Dedifferentiated amniotic fluid mesenchymal stem cell (primary cell): ENCODE results near the gene SULT1B1.
"Not testable (repeated sequence)": the region's sequence is repeated elsewhere in the genome, so short reads cannot be mapped to it uniquely, and the experiment has no call there.

Experiments used
- DNase-seq: peaks from one replicate; pipeline ENCODE4 v3.0.0-alpha.2; 2016; ENCODE audit errors: extremely low spot score

Gene SULT1B1

DNA sequence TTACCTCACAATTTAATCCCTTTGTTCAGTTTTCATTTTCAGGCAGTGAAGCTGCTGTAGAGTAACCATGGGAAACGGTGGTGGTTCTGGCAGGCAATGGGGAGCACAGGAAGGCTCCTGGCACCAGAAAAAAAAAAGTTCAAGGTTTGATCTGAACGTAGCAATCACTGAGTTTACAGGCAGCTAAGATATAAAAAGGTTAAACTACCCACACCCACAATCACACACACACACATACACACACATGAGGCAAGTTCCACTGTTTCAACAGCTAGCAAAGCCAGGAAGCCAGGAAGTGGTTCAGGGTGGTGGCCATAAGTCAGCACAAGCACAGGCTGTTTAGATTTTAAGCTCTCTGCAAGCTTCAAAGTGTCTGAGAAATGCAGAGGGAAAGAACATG lies at the start of gene SULT1B1:
Gene SULT1B1, minus strand, starts transcription at position 166 of the 400 bp plus-strand sequence. CDS start 5,403 bp downstream, outside the sequence.
- DNase-seq = peak; percentile 25

DNA sequence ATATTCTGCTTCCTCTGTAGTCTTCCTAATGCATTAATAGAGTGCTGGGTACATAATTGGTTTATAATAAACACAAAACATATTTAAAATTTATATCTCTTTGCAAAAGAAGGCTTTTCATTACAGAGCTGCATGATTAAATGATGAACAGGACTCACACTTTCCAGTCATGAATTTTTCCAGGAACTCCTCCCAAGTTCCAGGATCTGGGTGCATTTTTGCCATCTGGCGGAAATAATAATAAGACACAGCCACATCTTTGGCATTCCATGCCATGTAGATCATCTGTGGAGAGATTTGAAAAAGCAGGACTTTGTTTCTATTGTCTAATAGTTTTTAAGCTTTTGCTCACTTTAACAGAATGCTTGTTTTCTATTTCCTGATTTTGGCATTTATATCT lies 40.2 kb upstream of the SULT1B1 start:
- peak; percentile 68 for DNase-seq

DNA sequence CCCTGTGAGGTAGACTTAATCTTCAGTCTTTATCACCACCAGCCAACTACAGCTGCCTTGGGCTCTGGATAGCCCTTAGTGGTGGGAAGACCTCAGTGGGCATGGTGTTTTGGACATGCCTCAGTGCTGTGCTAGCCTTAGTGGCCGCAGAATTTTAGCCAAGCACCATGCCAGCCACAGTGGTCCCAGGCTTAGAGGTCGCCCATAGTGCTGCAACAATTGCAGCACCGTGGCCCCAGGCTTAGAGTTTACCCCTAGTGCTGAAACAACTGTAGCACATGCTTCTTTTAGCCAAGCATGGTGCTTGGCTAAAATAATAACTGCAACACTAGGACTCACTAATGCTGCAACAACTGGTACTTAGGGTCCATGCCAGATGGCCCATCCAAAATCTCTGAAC lies 38.9 kb upstream of the SULT1B1 start:
- DNase-seq = no peak

DNA sequence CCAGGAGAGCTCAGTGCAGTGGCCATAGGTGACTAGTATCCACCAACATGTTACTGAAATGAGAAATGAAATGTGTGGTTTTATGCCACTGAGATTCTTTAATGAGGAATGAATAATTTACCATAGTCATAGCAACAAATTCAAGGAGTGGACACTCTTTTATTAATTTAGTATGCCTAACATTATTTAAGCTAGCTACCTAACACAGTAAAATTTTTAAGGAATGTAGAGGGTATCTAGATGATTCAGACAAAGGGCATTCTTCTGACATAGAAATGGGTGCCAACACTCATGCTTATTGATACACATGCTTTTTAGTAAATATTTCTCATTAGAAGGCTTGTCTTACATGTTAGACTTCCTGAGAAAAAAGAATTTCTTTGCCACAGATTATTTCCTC lies 33.3 kb upstream of the SULT1B1 start:
- no peak for DNase-seq

DNA sequence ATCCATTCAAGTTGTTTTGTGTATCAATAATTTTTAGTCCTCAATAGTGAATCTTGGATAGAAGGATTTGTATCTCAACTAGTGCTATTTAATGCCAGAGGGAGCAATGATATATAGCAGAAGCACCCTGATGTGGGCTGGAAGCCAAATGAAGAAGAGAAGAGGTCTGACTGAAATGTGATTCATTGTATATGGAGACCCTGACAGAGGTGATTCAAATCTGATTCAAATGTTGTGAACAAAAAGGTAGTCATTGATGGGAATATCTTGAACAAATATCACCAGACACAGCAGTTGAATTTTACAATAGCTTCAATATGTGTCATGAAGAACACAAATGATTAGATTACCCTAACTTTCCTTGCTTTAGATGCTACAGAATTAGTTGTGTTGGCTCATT lies 27.5 kb upstream of the SULT1B1 start:
- DNase-seq = no peak

DNA sequence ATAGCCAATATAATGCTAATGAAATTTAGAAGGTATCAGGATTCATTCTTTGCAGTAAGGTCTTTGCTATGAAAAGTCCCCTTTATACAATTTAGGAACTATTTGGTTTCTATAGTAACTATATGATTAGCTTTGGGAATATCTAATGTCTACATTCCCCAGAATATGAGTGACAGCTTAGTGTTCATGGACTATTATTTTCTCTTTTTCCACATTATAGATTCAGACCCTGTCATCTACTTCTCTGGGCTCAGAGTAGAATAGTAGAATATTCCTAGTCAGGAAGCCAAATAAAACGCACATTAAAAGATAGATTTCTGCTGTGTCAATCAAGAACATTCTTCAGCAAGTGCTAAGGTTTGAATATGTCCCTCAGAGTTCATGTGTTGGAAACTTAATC lies 26.1 kb upstream of the SULT1B1 start:
- DNase-seq = no peak

DNA sequence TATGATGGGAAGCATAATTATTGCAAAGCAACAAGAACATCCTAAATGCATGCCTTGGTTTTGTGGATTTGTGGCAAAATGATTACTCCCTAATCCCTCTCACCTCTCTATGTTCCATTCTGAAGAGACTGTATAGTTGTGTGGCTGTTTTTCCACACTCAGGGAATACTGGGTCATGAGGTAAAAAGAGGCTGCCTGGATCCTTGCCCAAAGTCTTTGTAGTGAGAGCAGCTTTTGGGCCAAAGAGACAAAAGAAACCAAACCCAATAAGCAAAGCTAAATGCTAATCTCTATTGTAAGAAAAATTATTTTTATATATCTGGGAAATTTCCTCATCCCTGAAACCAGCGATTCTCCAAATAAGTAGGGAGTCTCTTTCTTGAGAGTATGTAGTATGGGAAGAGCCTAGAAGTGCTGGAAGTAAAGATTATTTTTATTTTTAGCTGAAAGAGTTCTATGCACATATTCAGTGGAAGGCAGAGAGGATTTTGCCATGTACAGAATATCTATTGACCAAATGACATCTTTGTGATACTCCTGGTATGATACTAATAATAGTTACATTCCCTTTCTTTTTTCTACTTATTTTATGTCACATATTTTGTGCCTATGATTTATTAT lies 24.9 kb upstream of the SULT1B1 start:
- DNase-seq = no peak

DNA sequence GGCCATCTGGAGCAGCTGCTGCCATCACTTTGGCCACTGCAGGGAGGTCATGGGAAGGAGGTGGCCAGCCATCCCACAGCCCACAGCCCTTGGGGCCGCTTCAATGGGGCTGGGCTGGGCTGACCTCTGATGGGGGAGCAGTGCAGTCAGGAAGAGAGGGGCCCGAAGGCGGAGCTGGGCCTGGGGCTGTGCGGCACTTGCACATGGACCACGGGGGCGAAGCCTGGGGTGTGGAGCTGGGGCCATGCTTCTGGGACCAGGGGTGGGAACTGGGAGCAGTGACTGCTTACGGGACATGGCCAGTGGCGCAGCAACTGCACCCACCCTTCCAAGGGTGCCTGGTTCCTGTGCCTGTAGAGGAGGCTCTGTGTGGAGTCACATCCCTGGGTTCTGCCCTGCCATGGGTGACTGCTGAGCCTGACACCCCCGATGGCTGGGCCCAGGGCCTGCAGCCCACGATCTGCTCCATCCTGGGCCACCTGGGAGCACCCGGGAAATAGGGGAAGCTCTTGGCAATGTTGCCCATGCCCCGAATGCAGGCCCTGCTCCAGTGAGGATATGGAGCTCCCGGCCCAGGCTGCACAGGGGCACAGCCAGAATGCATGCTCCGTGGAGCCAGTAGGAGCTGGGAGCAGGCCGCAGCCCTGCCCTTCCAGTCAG lies 22.4 kb upstream of the SULT1B1 start:
- DNase-seq = no peak

DNA sequence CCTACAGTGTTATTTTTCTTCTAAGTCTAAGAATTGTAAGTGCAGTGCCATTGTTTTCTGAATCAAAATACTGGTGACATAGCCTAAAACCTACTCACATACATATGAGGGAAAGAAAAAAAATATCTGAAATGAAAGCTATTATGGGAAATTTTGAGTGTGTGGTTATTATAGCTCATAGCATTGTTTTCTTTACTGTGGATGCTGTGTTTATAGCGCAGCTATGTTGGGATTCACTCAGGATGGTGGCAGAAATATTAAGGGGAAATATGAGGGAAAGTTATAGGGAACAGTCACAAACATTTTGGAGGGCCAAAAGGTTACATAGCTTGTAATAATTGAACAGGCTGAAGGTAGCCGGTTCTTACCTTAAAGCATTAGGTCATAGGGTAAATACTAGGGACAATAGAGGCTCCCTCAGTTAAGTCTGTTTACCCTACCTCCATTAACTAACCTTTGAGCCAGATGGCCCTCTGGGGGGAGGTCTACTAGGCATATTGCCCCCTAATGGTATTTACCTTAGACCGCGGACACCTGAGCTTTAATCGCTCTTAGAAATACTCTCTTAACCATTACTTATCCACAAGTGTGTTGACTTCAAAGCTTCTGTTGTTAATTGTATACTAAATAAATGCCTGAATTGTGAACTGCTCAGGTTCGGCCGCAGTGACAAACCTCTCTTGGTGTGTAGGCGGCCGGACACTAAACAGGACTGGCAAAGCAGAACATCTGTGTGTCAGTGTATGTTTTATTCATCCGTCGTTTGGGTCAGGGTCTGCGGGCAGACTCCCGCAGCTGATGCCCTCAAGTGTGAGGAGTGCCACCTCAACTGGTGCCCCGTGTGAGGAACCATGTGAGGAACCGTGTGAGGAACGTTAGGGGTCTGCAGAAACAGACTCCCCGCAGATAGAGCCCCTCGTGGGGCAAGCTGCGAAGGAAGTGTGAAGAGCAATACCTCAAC lies 21.3 kb upstream of the SULT1B1 start:
- no peak for DNase-seq

DNA sequence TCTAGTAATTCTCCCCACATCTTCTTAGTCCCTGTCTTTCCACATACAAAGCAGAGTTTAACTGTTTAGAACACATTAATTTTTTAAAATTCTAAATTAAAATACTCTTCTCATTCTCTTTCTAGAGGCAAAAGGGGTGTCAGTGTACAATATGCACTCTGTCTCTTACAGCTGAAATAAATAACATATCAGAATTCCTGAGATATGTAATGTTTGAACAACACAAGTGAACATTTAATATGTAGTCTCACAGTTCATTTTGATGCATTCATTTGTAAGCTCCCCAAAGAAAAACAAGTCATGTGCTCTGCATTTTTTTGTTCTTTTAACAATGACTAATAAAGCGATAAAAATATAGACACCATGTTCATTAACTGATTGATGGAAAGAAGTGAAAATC lies 19.7 kb upstream of the SULT1B1 start:
- DNase-seq = no peak

DNA sequence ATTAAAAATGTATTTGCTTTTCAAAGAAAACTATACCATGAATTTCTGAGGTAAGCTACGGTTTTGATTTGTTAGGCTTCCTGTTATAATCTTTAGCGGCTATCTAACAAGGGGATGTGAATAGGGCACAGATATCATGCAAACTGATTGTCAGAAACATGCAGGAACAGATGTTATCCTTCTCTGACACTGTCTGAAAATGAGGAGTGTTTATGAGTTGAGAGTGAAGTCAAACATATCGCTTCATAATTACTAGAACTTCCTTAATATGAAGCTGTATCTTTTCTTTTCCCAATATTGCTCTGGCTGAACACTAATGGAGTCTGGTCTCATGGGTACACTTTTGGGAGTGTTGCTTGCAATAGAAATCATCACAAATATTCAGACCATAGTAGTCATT lies 16.3 kb upstream of the SULT1B1 start:
- no peak for DNase-seq

DNA sequence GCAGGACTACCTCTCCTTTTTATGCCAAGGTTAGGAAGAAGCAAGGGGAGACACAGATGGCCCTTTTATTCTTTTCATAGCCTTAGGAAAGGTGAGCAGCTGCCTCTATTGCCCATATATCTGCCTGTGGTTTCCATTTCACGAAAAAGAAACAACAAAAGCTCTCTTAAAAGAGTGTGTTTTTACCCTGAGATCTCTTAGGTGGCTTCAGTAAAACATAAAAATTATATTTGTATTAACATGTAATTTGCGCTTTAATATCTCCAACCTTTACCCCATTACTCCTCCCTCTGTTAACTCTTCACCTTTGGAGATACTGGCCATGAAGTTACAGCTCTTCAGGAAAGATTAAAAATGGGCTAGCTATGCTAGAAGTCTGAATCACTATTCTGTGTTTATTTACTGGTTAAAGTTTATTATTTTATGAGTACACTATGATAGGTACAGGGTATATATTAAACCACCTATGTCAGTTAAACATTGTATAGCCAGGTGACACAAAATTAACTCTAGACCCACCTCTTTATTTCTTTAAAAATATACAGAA lies 15.0 kb upstream of the SULT1B1 start:
- DNase-seq = no peak

DNA sequence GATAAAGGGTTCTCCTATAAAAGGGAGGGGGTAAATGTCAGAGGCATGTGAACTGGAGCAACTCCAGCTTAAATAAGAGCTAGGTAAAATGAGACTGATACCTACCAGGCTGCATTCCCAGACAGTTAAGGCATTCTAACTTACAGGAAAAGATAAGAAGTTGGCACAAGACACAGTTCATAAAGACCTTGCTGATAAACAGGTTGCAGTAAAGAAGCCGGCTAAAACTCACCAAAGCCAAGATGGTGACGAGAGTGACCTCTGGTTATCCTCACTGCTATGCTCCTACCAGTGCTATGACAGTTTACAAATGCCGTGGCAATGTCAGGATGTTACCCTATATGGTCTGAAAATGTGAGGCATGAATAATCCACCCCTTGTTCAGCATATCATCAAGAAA lies 13.1 kb upstream of the SULT1B1 start:
- no peak for DNase-seq

DNA sequence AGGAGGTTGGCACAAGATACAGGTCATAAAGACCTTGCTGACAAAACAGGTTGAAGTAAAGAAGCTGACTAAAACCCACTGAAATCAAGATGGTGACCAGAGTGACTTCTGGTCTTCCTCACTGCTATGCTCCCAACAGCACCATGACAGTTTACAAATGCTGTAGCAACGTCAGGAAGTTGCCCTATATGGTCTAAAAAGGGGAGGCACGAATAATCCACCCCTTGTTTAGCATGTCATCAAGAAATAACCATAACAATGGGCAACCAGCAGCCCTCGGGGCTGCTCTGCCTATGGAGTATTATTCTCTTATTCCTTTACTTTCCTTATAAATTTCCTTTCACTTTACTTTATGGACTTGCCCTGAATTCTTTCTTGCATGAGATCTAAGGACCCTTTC lies 8.1 kb upstream of the SULT1B1 start:
- not testable (repeated sequence) for DNase-seq

DNA sequence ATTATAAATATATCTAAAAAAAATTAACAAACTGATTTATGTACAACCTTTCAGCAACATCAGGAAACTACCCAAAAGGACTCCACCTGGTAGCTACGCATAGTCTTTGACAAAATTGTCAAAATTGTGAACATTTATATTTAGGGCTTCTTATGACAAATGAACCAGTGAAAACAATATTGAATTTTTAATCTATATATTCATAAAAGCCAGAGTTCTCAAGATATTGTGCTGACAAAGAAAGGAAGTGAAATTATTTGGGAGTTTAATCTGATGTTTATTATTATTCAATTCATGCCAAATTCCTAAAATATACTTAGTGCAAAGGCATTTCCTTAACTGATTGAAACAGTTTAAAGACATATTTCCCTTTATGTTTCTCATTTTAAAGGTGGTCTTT lies 5.3 kb upstream of the SULT1B1 start:
- DNase-seq = no peak

DNA sequence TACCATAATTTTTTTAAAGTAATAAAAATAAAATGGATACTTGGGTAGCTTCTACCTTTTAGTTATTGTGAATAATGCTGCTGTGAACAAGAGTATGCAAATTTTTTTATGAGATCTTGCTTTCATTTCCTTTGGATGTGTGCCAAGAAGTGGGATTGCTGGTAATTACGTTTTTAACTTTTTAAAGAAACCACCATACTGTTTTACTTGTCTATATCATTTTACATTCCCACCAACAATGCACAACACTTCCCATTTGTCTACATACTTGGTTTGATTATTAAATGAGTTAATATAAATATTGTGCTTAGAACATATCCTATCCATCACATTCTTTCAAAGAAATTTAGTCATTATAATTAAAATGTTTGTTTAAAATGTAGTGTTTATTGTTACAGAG lies 3.9 kb upstream of the SULT1B1 start:
- DNase-seq = no peak

DNA sequence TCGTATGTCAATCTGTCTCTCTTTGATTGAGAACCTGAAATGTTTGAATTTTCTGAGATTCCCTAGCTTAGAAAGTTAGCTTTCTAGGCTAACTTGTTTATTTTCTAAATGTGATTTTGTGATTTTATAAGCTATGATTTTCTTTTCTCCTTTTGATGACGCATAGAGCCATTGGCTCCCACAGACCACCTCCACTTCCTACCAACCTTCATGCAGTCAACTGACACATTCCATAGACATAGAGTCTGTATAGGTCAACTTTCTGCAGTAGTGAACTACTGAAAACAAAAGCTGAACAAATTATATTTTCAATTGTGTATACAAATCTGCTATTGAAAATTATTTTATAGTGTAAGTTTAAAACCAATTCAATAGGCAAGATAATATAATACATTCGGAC lies 2.8 kb upstream of the SULT1B1 start:
- no peak for DNase-seq

DNA sequence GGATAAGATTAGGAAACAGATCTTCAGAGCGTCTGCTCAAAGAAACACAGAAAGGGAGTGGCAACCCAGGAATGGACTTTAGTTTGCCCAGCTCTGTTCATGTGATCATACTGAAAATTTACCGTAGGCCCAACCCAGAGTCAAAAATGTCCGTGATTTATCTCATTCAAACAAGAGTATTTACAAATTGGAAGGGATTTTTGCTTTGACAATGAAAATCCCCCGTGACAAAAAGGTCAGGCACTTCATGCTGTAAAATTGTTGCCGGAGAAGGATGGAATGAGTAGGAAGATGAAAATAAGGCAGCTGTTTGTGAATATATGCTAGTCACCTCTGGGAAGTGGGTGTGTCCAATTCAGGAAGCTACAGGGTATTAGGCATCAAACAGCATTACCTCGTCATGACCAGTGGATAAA lies 1.2 kb downstream of the SULT1B1 start:
- DNase-seq = no peak

DNA sequence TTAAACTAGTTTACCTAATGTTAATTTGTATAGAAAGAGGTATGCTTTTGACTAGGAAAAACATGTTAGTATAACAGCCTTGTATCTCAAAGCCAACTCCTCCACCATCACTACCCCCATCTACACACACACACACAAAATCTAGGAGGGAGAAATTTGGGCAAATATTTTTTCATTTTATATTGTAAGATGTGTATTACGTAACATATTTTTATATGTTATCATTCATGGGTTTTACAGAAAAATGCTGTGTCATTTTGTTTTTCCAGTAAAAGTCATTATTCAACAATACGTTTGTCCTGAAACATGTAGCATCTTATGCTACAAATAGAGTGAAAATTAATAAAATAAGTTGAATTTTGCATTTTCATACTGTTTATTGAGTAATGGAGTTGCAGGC lies 3.0 kb downstream of the SULT1B1 start:
- DNase-seq = no peak

DNA sequence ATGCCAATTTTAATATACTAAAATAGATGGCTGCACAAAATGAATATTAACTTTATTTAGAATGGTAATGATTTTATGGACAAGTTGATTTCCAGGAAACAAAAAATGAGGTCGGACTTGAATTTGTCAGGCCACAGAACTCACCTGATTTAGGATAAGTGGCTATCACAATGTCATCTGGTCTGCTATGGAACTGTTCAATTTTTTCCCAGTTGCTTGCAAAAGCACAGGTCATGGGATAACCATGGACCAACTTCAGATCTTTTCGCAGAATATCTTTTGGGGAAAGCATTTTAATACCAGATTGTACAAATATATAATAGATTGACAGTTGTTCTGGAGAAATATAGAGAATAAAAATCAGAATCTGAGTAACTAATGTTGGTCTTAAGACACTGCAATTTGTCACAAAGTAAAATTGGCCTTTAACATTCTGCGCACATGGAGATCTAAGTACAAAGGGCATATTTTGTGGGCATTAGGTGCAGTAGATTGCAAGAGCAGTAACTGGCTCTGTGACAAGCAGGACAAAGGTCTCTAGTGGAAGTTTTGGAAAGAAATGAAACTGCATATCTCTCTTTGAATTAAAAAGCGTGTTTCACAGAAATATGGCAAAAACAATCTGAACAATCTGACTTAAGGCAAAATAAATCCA lies 5.4 kb downstream of the SULT1B1 start:
- no peak for DNase-seq

DNA sequence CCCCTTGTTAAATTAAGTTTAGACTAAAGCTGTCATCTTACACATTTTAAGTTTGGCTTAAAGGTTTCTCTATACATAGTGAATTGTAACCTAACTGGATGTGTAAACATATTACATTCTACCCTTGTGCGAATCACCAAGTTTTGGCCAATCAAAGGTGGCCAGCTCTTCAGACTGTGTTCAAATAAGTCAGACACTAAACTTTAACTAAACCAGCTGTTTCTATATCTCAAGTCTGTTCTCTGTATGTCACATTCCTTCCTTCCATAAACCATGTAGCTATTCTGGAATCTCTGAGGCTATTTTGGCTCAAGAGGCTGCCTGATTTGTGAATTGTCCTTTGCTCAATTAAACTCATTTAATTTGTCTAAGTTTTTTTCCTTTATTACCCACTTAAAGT lies 6.7 kb downstream of the SULT1B1 start:
- peak; percentile 36 for DNase-seq

DNA sequence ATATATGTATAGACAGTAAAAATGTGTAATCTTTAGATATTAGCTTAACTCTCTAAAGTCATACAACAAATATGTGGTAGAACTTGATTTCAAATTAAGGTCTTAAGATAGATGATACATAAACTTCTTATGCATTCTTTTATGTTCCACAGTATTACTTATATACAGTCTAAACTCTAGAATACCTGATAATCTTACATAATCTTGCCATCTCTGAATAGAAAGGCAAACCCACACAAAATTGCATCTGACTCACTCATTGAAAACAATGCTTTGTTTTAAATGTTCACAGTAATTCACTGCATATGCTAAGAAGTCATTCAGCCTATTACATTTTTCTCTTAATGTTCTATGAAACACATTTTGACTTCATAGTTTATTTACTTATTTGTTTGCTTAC lies 10.1 kb downstream of the SULT1B1 start:
- DNase-seq = peak; percentile 28
